ENCODE data around the gene IL27RA.
A peak's percentile ranks its signal among the peaks of the same experiment; 100 is the strongest.

IL27RA gene

DNA sequence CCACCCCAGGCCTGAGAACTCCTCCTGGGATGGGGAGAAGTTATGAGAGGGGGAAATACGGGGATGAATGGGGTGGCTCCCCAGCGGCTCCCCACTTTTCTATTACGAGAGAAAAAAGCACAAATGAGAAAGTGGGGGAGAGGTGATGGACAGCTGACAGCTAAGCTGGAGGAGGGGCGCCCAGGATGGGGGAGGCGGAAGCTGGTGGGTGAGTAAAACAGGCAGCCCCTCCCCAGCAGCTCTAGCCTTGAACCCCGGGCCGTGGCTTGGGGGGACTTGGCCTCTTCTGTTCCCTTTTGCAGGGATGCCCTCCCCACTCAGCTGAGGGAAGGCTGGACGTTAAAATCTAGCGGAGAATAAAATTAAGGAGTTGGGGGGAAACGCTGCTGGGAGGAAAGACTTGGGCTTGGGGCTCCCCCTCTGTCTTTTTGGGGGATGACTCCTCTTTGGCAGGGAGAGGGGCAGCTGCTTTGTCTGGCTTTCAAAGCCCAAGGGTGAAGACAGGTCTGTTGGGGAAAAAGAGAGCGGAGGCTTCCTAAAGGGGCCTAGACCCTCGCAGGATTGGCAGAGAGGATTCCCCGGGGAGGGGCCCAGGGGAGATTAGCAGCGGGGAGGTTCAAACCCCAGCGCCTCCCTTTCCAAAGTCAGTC, 60.4 kb downstream of the IL27RA start:
- no peak for TF ChIP-seq CTCF (conservative IDR thresholded peaks at IDR 0.05; ENCODE audit: low read depth, low read length)
- Histone ChIP-seq H3K4me2 (peak overlapping the region; percentile 96), H3K79me2 (ENCODE audit: insufficient read depth, low read depth) (no peaks in the 10 kb centered on the region), H3K27me3 (ENCODE audit: insufficient read depth, low read depth) (no peaks in the 10 kb centered on the region), H4K20me1 (ENCODE audit: insufficient read depth) (no peaks in the 10 kb centered on the region), H3K36me3 (ENCODE audit: insufficient read depth) (no peaks in the 10 kb centered on the region), H2AFZ (ENCODE audit: low read depth) (peak overlapping the region; percentile 85; the same call in 1 of the 2 replicates), H3K9ac (peak overlapping the region; percentile 48; the same call in 1 of the 2 replicates), H3K27ac (no peak overlapping the region), H3K4me1 (ENCODE audit: low read depth, poor library complexity, severe bottlenecking) (peaks cover 14% of the 10 kb centered on the region), H3K4me3 (IDR thresholded peaks at IDR 0.05; ENCODE audit: insufficient read depth, low read depth, low read length) (no peak overlapping the region)

DNA sequence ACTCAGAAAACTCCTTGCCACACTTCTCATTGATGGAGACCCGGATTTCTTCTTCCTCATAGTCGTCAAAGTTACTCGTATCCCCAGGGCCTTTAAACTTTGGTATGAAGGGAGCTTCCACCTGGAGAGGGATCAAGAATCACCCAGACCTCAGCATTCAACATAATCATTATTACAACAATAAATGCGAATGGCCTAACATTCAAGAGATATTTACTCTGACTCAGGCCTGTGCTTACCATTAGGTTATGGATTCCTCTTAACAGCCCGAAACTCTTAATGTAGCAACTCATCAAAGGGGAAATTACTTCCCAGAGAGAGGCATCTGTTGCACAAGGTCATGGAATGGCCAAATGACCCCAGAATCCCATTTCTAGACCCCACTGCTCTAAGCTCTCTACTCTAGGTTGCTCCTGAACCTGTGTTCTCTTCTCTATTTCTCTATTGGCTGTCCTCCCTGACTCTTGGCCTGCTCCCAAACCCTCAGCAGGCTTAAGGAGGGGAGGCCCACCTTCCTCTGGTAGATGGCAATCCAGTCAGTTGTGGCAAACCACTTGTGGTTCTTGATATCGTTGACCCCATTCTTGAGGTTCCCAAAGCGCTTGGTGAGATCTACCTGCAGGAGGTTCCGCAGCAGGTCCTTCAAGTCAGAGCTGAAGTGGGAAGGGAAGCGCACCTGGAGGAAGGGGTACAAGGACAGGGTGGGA, 61.7 kb downstream of the IL27RA start:
- H3K4me3 ChIP-seq (IDR thresholded peaks at IDR 0.05; ENCODE audit: insufficient read depth, low read depth, low read length) = no peak overlapping the region

GRCh38 chr19:14094854-14095253, 63.3 kb downstream of the IL27RA start:
- H4K20me1 ChIP-seq (ENCODE audit: insufficient read depth) = no peaks in the 10 kb centered on the region
- no peaks in the 10 kb centered on the region for H3K36me3 ChIP-seq (ENCODE audit: insufficient read depth)
- no peak overlapping the region for H3K4me3 ChIP-seq (IDR thresholded peaks at IDR 0.05; ENCODE audit: insufficient read depth, low read depth, low read length)
- H3K27me3 ChIP-seq (ENCODE audit: insufficient read depth, low read depth) = no peaks in the 10 kb centered on the region
- no peak overlapping the region for H3K9ac ChIP-seq
- TF ChIP-seq CTCF (conservative IDR thresholded peaks at IDR 0.05; ENCODE audit: low read depth, low read length) = no peak
- no peak overlapping the region for H3K4me2 ChIP-seq
- H2AFZ ChIP-seq (ENCODE audit: low read depth) = no peak overlapping the region
- no peak overlapping the region for H3K27ac ChIP-seq
- no peaks in the 10 kb centered on the region for H3K79me2 ChIP-seq (ENCODE audit: insufficient read depth, low read depth)
- peaks cover 14% of the 10 kb centered on the region for H3K4me1 ChIP-seq (ENCODE audit: low read depth, poor library complexity, severe bottlenecking)

More for the DNA sequence above, 61.7 kb downstream of the IL27RA start:
- TF ChIP-seq CTCF (conservative IDR thresholded peaks at IDR 0.05; ENCODE audit: low read depth, low read length) = no peak
- peaks cover 14% of the 10 kb centered on the region for H3K4me1 ChIP-seq (ENCODE audit: low read depth, poor library complexity, severe bottlenecking)
- no peaks in the 10 kb centered on the region for H3K36me3 ChIP-seq (ENCODE audit: insufficient read depth)
- no peak overlapping the region for H3K4me2 ChIP-seq
- H3K27me3 ChIP-seq (ENCODE audit: insufficient read depth, low read depth) = no peaks in the 10 kb centered on the region
- H3K9ac ChIP-seq = no peak overlapping the region
- H3K79me2 ChIP-seq (ENCODE audit: insufficient read depth, low read depth) = no peaks in the 10 kb centered on the region
- no peak overlapping the region for H3K27ac ChIP-seq
- H4K20me1 ChIP-seq (ENCODE audit: insufficient read depth) = no peaks in the 10 kb centered on the region
- H2AFZ ChIP-seq (ENCODE audit: low read depth) = no peak overlapping the region

GRCh38 chr19:14096272-14096992, 64.9 kb downstream of the IL27RA start:
- Histone ChIP-seq H2AFZ (ENCODE audit: low read depth) (no peak overlapping the region), H4K20me1 (ENCODE audit: insufficient read depth) (no peaks in the 10 kb centered on the region), H3K4me1 (ENCODE audit: low read depth, poor library complexity, severe bottlenecking) (peaks cover 25% of the 10 kb centered on the region), H3K9ac (no peak overlapping the region), H3K27me3 (ENCODE audit: insufficient read depth, low read depth) (no peaks in the 10 kb centered on the region), H3K4me2 (no peak overlapping the region), H3K4me3 (IDR thresholded peaks at IDR 0.05; ENCODE audit: insufficient read depth, low read depth, low read length) (no peak overlapping the region), H3K36me3 (ENCODE audit: insufficient read depth) (no peaks in the 10 kb centered on the region), H3K79me2 (ENCODE audit: insufficient read depth, low read depth) (no peaks in the 10 kb centered on the region), H3K27ac (no peak overlapping the region)
- no peak for TF ChIP-seq CTCF (conservative IDR thresholded peaks at IDR 0.05; ENCODE audit: low read depth, low read length)

All from KMS-11 (cell line).